Measurements from ENCODE around the gene RAD51B. TPM values are rescaled to one million over a fixed set of nuclear protein-coding genes. Genes with fewer than 3 reads are reported as not detected.
"Not testable (repeated sequence)": the region's sequence is repeated elsewhere in the genome, so short reads cannot be mapped to it uniquely, and the experiment has no call there.

The RAD51B gene
- total RNA-seq, 4 donors from 2014 or later: 5.0 to 31.8 (median 20.6) TPM

GRCh38 chr14:68426661-68427549, 607.3 kb downstream of the RAD51B start:
- in situ Hi-C loops (cut with MboI; ENCODE audit: low pct_ligation_motif_present in 1 of 4, low pct_unique_long_range_greater_than_20kb in 1 of 4, low sequenced_read_pairs in 3 of 4): no loop called here

GRCh38 chr14:68427550-68427890, 607.9 kb downstream of the RAD51B start:
- H3K4me3 ChIP-seq: no peak overlapping the region
- H3K4me1 ChIP-seq: peaks cover 0 to 26% (median 4%) of the 10 kb centered on the region in 4 donors
- in situ Hi-C loops (cut with MboI; ENCODE audit: low pct_ligation_motif_present in 1 of 4, low pct_unique_long_range_greater_than_20kb in 1 of 4, low sequenced_read_pairs in 3 of 4) (no loop called here), intact Hi-C loops (cut with DNase I; ENCODE audit: low total_unique reads) (no loop called here)
- H3K36me3 ChIP-seq: no peaks in the 10 kb centered on the region
- no peaks in the 10 kb centered on the region for H3K27me3 ChIP-seq
- TF ChIP-seq CTCF (IDR thresholded peaks at IDR 0.05) (no peak), POLR2A (IDR thresholded peaks at IDR 0.05) (no peak), POLR2AphosphoS5 (IDR thresholded peaks at IDR 0.05) (no peak), EP300 (IDR thresholded peaks at IDR 0.05; ENCODE audit: low read depth) (no peak)
- H3K9me3 ChIP-seq: peaks cover 0 to 3% of the 10 kb centered on the region in 2 donors
- H3K27ac ChIP-seq: no peak overlapping the region
- DNase-seq: no peak

More at GRCh38 chr14:68426661-68427549, 607.3 kb downstream of the RAD51B start:
- H3K4me3 ChIP-seq: no peak overlapping the region
- TF ChIP-seq EP300 (IDR thresholded peaks at IDR 0.05; ENCODE audit: low read depth) (no peak), CTCF (IDR thresholded peaks at IDR 0.05) (no peak), POLR2A (IDR thresholded peaks at IDR 0.05) (no peak), POLR2AphosphoS5 (IDR thresholded peaks at IDR 0.05) (no peak)
- intact Hi-C loops (cut with DNase I; ENCODE audit: low total_unique reads): no loop called here
- DNase-seq: no peak
- H3K27ac ChIP-seq: no peak overlapping the region
- H3K4me1 ChIP-seq: peaks cover 0 to 26% (median 4%) of the 10 kb centered on the region in 4 donors
- H3K27me3 ChIP-seq: no peaks in the 10 kb centered on the region
- WGBS, 2 donors (ENCODE audit: low coverage in 1 of 2): 96% methylated on average over 6 of the region's 6 CpGs; no CpG with 5 or more reads in 1 of the 2 donors
- peaks cover 0 to 3% of the 10 kb centered on the region in 2 donors for H3K9me3 ChIP-seq
- no peaks in the 10 kb centered on the region for H3K36me3 ChIP-seq

GRCh38 chr14:68428900-68429299, 609.3 kb downstream of the RAD51B start:
- H3K27me3 ChIP-seq; H3K4me3 ChIP-seq; H3K36me3 ChIP-seq; H3K27ac ChIP-seq; intact Hi-C loops (cut with DNase I; ENCODE audit: low total_unique reads); H3K9me3 ChIP-seq; DNase-seq; in situ Hi-C loops (cut with MboI; ENCODE audit: low pct_ligation_motif_present in 1 of 4, low pct_unique_long_range_greater_than_20kb in 1 of 4, low sequenced_read_pairs in 3 of 4): not testable (repeated sequence)
- 91 to 100% methylated on average over 4 to 5 of the region's 5 CpGs for WGBS, 2 donors (ENCODE audit: low coverage in 1 of 2)
- peaks cover 0 to 13% (median 0%) of the 10 kb centered on the region in 4 donors for H3K4me1 ChIP-seq

- WGBS, 2 donors (ENCODE audit: low coverage in 1 of 2): 84% methylated on average over 6 of the region's 6 CpGs; no CpG with 5 or more reads in 1 of the 2 donors
- DNase-seq; H3K4me3 ChIP-seq; in situ Hi-C loops (cut with MboI; ENCODE audit: low pct_ligation_motif_present in 1 of 4, low pct_unique_long_range_greater_than_20kb in 1 of 4, low sequenced_read_pairs in 3 of 4); H3K27ac ChIP-seq; H3K36me3 ChIP-seq; intact Hi-C loops (cut with DNase I; ENCODE audit: low total_unique reads); H3K9me3 ChIP-seq; H3K27me3 ChIP-seq; H3K4me1 ChIP-seq: not testable (repeated sequence)
Observed at GRCh38 chr14:68434173-68434572, 614.6 kb downstream of the RAD51B start.

GRCh38 chr14:68435631-68436030, 616.1 kb downstream of the RAD51B start:
- H3K9me3 ChIP-seq; DNase-seq; H3K27ac ChIP-seq; H3K4me3 ChIP-seq; H3K36me3 ChIP-seq; intact Hi-C loops (cut with DNase I; ENCODE audit: low total_unique reads); H3K27me3 ChIP-seq; H3K4me1 ChIP-seq; in situ Hi-C loops (cut with MboI; ENCODE audit: low pct_ligation_motif_present in 1 of 4, low pct_unique_long_range_greater_than_20kb in 1 of 4, low sequenced_read_pairs in 3 of 4): not testable (repeated sequence)
